ENCODE results near the gene ITGBL1. TPM values are rescaled to one million over a fixed set of nuclear protein-coding genes. Genes with fewer than 3 reads are reported as not detected.

Gene ITGBL1
- total and polyA plus RNA-seq, 8 donors, result 0.53 to 36.6 (median 4.8) TPM; not detected in 1

GRCh38 chr13:101624981-101625380 lies 172.5 kb downstream of the ITGBL1 start:
- Histone ChIP-seq H3K27ac (peak overlapping the region in 2 of 5 donors; percentile 48 to 77), H3K9me3 (no peaks in the 10 kb centered on the region), H3K36me3 (no peaks in the 10 kb centered on the region), H3K4me3 (no peak overlapping the region), H3K4me1 (peaks cover 17 to 27% (median 22%) of the 10 kb centered on the region in 4 donors), H3K27me3 (no peaks in the 10 kb centered on the region)
- WGBS, 5 donors, result 37 to 55% (median 42%) methylated on average over 3 of the region's 3 CpGs
- peak in 1 of 2 donors; percentile 12 for DNase-seq
- intact Hi-C loops (cut with DNase I; ENCODE audit: low total_unique reads), result no loop called here
- TF ChIP-seq POLR2A (IDR thresholded peaks at IDR 0.05), result no peak
- TF ChIP-seq CTCF (IDR thresholded peaks at IDR 0.05), result no peak
- TF ChIP-seq EP300 (IDR thresholded peaks at IDR 0.05), result no peak
- no peak for TF ChIP-seq POLR2AphosphoS5 (IDR thresholded peaks at IDR 0.05)

- Histone ChIP-seq H3K27ac (peak overlapping the region in 4 of 5 donors; percentile 11 to 57 (median 38)), H3K4me3 (peak overlapping the region; percentile 7 to 33 (median 29)), H3K9me3 (no peaks in the 10 kb centered on the region), H3K27me3 (no peaks in the 10 kb centered on the region), H3K36me3 (no peaks in the 10 kb centered on the region), H3K4me1 (peaks cover 17 to 27% (median 22%) of the 10 kb centered on the region in 4 donors)
- DNase-seq, result peak in 1 of 2 donors; percentile 4
- WGBS, 5 donors, result 21 to 40% (median 27%) methylated on average over 4 of the region's 4 CpGs
- TF ChIP-seq POLR2A (IDR thresholded peaks at IDR 0.05) (no peak), EP300 (IDR thresholded peaks at IDR 0.05) (no peak), POLR2AphosphoS5 (IDR thresholded peaks at IDR 0.05) (no peak), CTCF (IDR thresholded peaks at IDR 0.05) (no peak)
- intact Hi-C loops (cut with DNase I; ENCODE audit: low total_unique reads), result no loop called here
These were observed 174.6 kb downstream of the ITGBL1 start for GRCh38 chr13:101626925-101627555.

GRCh38 chr13:101627556-101627943 lies 175.1 kb downstream of the ITGBL1 start:
- H3K4me3 ChIP-seq, result peak overlapping the region; percentile 7 to 33 (median 29)
- TF ChIP-seq CTCF (IDR thresholded peaks at IDR 0.05) (no peak), POLR2AphosphoS5 (IDR thresholded peaks at IDR 0.05) (no peak), POLR2A (IDR thresholded peaks at IDR 0.05) (no peak), EP300 (IDR thresholded peaks at IDR 0.05) (no peak)

GRCh38 chr13:101628900-101629299 lies 176.4 kb downstream of the ITGBL1 start:
- no peaks in the 10 kb centered on the region for H3K9me3 ChIP-seq
- no peaks in the 10 kb centered on the region for H3K27me3 ChIP-seq
- DNase-seq, result no peak
- H3K4me1 ChIP-seq, result peaks cover 10 to 22% (median 15%) of the 10 kb centered on the region in 4 donors
- 88 to 96% (median 93%) methylated on average over 1 of the region's 1 CpG for WGBS, 5 donors
- no peaks in the 10 kb centered on the region for H3K36me3 ChIP-seq
- H3K27ac ChIP-seq, result no peak overlapping the region
- H3K4me3 ChIP-seq, result no peak overlapping the region
- intact Hi-C loops (cut with DNase I; ENCODE audit: low total_unique reads), result no loop called here
- TF ChIP-seq POLR2AphosphoS5 (IDR thresholded peaks at IDR 0.05), result no peak
- TF ChIP-seq EP300 (IDR thresholded peaks at IDR 0.05), result no peak
- no peak for TF ChIP-seq CTCF (IDR thresholded peaks at IDR 0.05)
- no peak for TF ChIP-seq POLR2A (IDR thresholded peaks at IDR 0.05)

More at GRCh38 chr13:101627556-101627943, 175.1 kb downstream of the ITGBL1 start:
- Histone ChIP-seq H3K36me3 (no peaks in the 10 kb centered on the region), H3K27ac (peak overlapping the region in 4 of 5 donors; percentile 11 to 57 (median 38)), H3K4me1 (peaks cover 17 to 27% (median 22%) of the 10 kb centered on the region in 4 donors), H3K27me3 (no peaks in the 10 kb centered on the region), H3K9me3 (no peaks in the 10 kb centered on the region)
- WGBS, 5 donors, result 15 to 36% (median 24%) methylated on average over 5 of the region's 5 CpGs
- DNase-seq, result no peak
- intact Hi-C loops (cut with DNase I; ENCODE audit: low total_unique reads), result no loop called here

Data from stomach (tissue), 9 donors.